ENCODE results near the gene SLC39A11.

DNA sequence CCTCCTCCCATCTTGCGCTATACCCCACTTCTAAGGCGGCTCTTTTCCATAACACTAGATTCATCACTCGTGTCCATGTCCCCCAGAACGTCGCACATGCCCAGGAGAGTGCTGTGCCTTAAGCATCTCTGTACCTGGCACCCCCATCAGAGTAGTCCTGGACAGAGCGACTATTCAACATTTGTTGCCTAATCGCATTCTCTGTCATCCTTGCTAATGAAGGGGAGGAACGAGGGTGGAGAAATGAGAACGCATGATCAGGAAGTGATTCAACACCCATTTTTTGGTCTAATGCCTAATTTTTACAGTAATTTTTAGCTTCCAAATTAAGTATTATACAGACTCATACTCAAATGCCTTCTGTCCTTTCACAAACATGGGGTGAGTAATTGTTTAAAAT is 53.2 kb downstream of the SLC39A11 start:
- TF ChIP-seq POLR2A (IDR thresholded peaks at IDR 0.05): no peak
- TF ChIP-seq, protein P1, sequence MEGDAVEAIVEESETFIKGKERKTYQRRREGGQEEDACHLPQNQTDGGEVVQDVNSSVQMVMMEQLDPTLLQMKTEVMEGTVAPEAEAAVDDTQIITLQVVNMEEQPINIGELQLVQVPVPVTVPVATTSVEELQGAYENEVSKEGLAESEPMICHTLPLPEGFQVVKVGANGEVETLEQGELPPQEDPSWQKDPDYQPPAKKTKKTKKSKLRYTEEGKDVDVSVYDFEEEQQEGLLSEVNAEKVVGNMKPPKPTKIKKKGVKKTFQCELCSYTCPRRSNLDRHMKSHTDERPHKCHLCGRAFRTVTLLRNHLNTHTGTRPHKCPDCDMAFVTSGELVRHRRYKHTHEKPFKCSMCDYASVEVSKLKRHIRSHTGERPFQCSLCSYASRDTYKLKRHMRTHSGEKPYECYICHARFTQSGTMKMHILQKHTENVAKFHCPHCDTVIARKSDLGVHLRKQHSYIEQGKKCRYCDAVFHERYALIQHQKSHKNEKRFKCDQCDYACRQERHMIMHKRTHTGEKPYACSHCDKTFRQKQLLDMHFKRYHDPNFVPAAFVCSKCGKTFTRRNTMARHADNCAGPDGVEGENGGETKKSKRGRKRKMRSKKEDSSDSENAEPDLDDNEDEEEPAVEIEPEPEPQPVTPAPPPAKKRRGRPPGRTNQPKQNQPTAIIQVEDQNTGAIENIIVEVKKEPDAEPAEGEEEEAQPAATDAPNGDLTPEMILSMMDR (IDR thresholded peaks at IDR 0.05): no peak

Data from esophagus squamous epithelium (tissue), 4 donors.